H1 (cell line): Measurements from ENCODE around the gene AGBL5. TPM values are rescaled to one million over a fixed set of nuclear protein-coding genes. Genes with fewer than 3 reads are reported as not detected.

ENCODE experiments used
- CTCF ChIA-PET: fragments of 300-600 bp; sonication (Branson Sonifier 250); formaldehyde crosslinking; loops from one replicate; lab custom pipeline; 2021; ENCODE audit not compliant: partially characterized antibody; lab: Charles Lee
- POLR2A ChIA-PET: fragments of 300-600 bp; sonication (Branson Sonifier 250); formaldehyde crosslinking; loops from one replicate; lab custom pipeline; 2021; ENCODE audit warnings: inconsistent platforms; ENCODE audit not compliant: partially characterized antibody; lab: Charles Lee
- DNase-seq, 2 experiments: peaks; one replicate each; pipeline versions ENCODE4 v3.0.0 to v3.0.0-alpha.2; 2010 to 2022; ENCODE audit warnings: low spot score in 2 of 2, low read depth in 1 of 2, mixed read lengths in 1 of 2
- FAIRE-seq: peaks from 2 replicates; lab custom pipeline; 2011; peaks lifted over from hg19 to GRCh38; lab: Jason Lieb, UNC
- H2AFZ ChIP-seq: 2 replicates; pipeline ENCODE4 v1.8.1; 2012; ENCODE audit warnings: low read length, inconsistent platforms
- H2AK5ac ChIP-seq: 2 replicates; pipeline ENCODE4 v1.6.1; 2013; ENCODE audit warnings: low read depth, low read length
- H2BK120ac ChIP-seq: replicated peaks from 2 replicates; pipeline ENCODE3; 2013; ENCODE audit warnings: low read depth, low read length, inconsistent platforms
- H2BK12ac ChIP-seq: 2 replicates; pipeline ENCODE4 v1.6.1; 2013; ENCODE audit warnings: low read depth, low read length
- H2BK15ac ChIP-seq: 2 replicates; pipeline ENCODE4 v1.6.1; 2013; ENCODE audit warnings: low read length
- H2BK20ac ChIP-seq: 2 replicates; pipeline ENCODE4 v1.6.1; 2013; ENCODE audit warnings: low read length
- H2BK5ac ChIP-seq: 2 replicates; pipeline ENCODE4 v1.6.1; 2013; ENCODE audit warnings: low read depth, low read length
- H3K14ac ChIP-seq: 2 replicates; pipeline ENCODE4 v1.6.1; 2013; ENCODE audit warnings: inconsistent platforms; ENCODE audit not compliant: insufficient read length
- H3K18ac ChIP-seq: 2 replicates; pipeline ENCODE4 v1.6.1; 2013; ENCODE audit warnings: low read length; ENCODE audit errors: extremely low read depth
- H3K23ac ChIP-seq: 2 replicates; pipeline ENCODE4 v1.6.1; 2013; ENCODE audit warnings: inconsistent platforms; ENCODE audit not compliant: insufficient read length
- H3K23me2 ChIP-seq: 2 replicates; pipeline ENCODE4 v1.6.1; 2013; ENCODE audit warnings: low read depth, low read length
- H3K27ac ChIP-seq: 2 replicates; pipeline ENCODE4 v1.6.1; 2011; ENCODE audit warnings: low read depth, low read length, inconsistent platforms
- H3K27me3 ChIP-seq, 4 experiments: replicated peaks in 1 of 4; 1 replicate in 1 of 4; 2 replicates in 3 of 4; pipeline versions ENCODE4 v1.6.1 to v1.8.1; 2011 to 2013; ENCODE audit warnings: low read length in 3 of 4, mild to moderate bottlenecking in 3 of 4, inconsistent platforms in 2 of 4, mixed read lengths in 2 of 4, moderate library complexity in 1 of 4; ENCODE audit not compliant: control insufficient read depth in 3 of 4, insufficient read depth in 3 of 4; ENCODE audit errors: extremely low read depth in 1 of 4
- H3K36me3 ChIP-seq, 4 experiments: 2 replicates each; pipeline versions ENCODE4 v1.6.1 to v1.8.1; 2011 to 2013; ENCODE audit warnings: mild to moderate bottlenecking in 4 of 4, low read length in 3 of 4, moderate library complexity in 2 of 4, control low read depth in 1 of 4, inconsistent platforms in 1 of 4; ENCODE audit not compliant: insufficient read depth in 4 of 4, control insufficient read depth in 2 of 4
- H3K4ac ChIP-seq: replicated peaks from 2 replicates; pipeline ENCODE3; 2013; ENCODE audit warnings: low read length, low read depth, mixed read lengths, inconsistent platforms; ENCODE audit not compliant: insufficient read length
- H3K4me1 ChIP-seq, 4 experiments: replicated peaks in 1 of 4; 1 replicate in 1 of 4; 2 replicates in 3 of 4; pipeline versions ENCODE4 v1.6.1 to v1.8.1; 2011 to 2013; ENCODE audit warnings: low read length in 3 of 4, inconsistent platforms in 2 of 4, mixed read lengths in 1 of 4; ENCODE audit not compliant: insufficient read depth in 4 of 4, control insufficient read depth in 3 of 4
- H3K4me2 ChIP-seq, 2 experiments: 2 replicates each; pipeline versions ENCODE4 v1.6.1 to v1.8.1; 2011 to 2013; ENCODE audit warnings: low read depth in 2 of 2, low read length in 2 of 2, control low read depth in 1 of 2, inconsistent platforms in 1 of 2, mild to moderate bottlenecking in 1 of 2; ENCODE audit not compliant: insufficient read depth in 1 of 2
- H3K4me3 ChIP-seq, 4 experiments: fragments of 200-600, 300-600 bp in 1 of 4; sonication (generic), shearing (Covaris generic), sonication (Bioruptor Twin) in 1 of 4; 2 replicates each; pipeline versions ENCODE4 v1.5.1 to v1.8.1; 2011 to 2016; ENCODE audit warnings: low read length in 4 of 4, low read depth in 3 of 4, control low read depth in 2 of 4, inconsistent platforms in 2 of 4, mild to moderate bottlenecking in 2 of 4, mixed read lengths in 1 of 4, moderate library complexity in 1 of 4; ENCODE audit not compliant: insufficient read depth in 2 of 4; ENCODE audit errors: extremely low read depth in 1 of 4
- H3K56ac ChIP-seq: replicated peaks from 2 replicates; pipeline ENCODE3; 2013; ENCODE audit warnings: low read depth, mild to moderate bottlenecking, mixed read lengths, low read length, inconsistent platforms; ENCODE audit not compliant: insufficient read length
- H3K79me1 ChIP-seq: 2 replicates; pipeline ENCODE4 v1.6.1; 2013; ENCODE audit warnings: low read depth, low read length, control low read depth
- H3K79me2 ChIP-seq, 2 experiments: 2 replicates each; pipeline versions ENCODE4 v1.6.1 to v1.8.1; 2012 to 2013; ENCODE audit warnings: low read length in 2 of 2, mild to moderate bottlenecking in 2 of 2, inconsistent platforms in 1 of 2; ENCODE audit not compliant: insufficient read depth in 2 of 2, control insufficient read depth in 1 of 2
- H3K9ac ChIP-seq, 4 experiments: replicated peaks in 1 of 4; 1 replicate in 1 of 4; 2 replicates in 3 of 4; pipeline versions ENCODE4 v1.6.1 to v1.8.1; 2011 to 2013; ENCODE audit warnings: low read depth in 3 of 4, low read length in 3 of 4, control low read depth in 2 of 4, mild to moderate bottlenecking in 2 of 4, moderate library complexity in 2 of 4, inconsistent platforms in 1 of 4; ENCODE audit errors: extremely low read depth in 1 of 4
- H3K9me3 ChIP-seq, 2 experiments: 2 replicates each; pipeline versions ENCODE4 v1.6.1 to v1.8.1; 2012 to 2013; ENCODE audit warnings: mild to moderate bottlenecking in 2 of 2, moderate library complexity in 2 of 2, control low read depth in 1 of 2, inconsistent platforms in 1 of 2, low read depth in 1 of 2, low read length in 1 of 2, mixed read lengths in 1 of 2; ENCODE audit not compliant: insufficient read depth in 2 of 2
- H4K20me1 ChIP-seq, 2 experiments: replicated peaks in 1 of 2; 2 replicates each; pipeline versions ENCODE3 to v1.8.1; 2011 to 2013; ENCODE audit warnings: inconsistent platforms in 2 of 2, low read length in 2 of 2, mild to moderate bottlenecking in 1 of 2; ENCODE audit not compliant: insufficient read depth in 2 of 2, control insufficient read depth in 1 of 2
- H4K5ac ChIP-seq: 2 replicates; pipeline ENCODE4 v1.6.1; 2013; ENCODE audit warnings: low read length, low read depth, mixed read lengths, inconsistent platforms; ENCODE audit not compliant: insufficient read length
- H4K8ac ChIP-seq: 2 replicates; pipeline ENCODE4 v1.8.0; 2013; ENCODE audit warnings: mild to moderate bottlenecking, moderate library complexity, low read length, inconsistent platforms; ENCODE audit not compliant: insufficient read depth; ENCODE audit errors: extremely low read depth
- H4K91ac ChIP-seq: replicated peaks from 2 replicates; pipeline ENCODE3; 2013; ENCODE audit warnings: low read length, mixed read lengths, inconsistent platforms; ENCODE audit not compliant: insufficient read length
- CHD1 ChIP-seq: IDR thresholded peaks from 2 replicates; pipeline ENCODE4 v1.6.1; 2012; ENCODE audit warnings: low read depth, low read length, improper control_type of control experiment
- CREB1 ChIP-seq: IDR thresholded peaks from 2 replicates; pipeline ENCODE4 v1.6.1; 2012; ENCODE audit warnings: inconsistent platforms
- HDAC2 ChIP-seq, 2 experiments: fragments of 300-600 bp in 1 of 2; sonication (generic) in 1 of 2; IDR thresholded peaks; 2 replicates each; pipeline ENCODE4 v1.6.1; 2011 to 2012; ENCODE audit warnings: low read depth in 2 of 2, low read length in 2 of 2, mild to moderate bottlenecking in 2 of 2, moderate library complexity in 2 of 2, borderline replicate concordance in 1 of 2, inconsistent platforms in 1 of 2
- RNF2 ChIP-seq: fragments of 200-900, 300-1000 bp; sonication (generic); IDR thresholded peaks from 2 replicates; pipeline ENCODE4 v1.7.1; 2016; ENCODE audit warnings: borderline replicate concordance, low read depth, mild to moderate bottlenecking, antibody characterized with exemption, low read length; ENCODE audit not compliant: poor library complexity, severe bottlenecking; ENCODE audit errors: missing control alignments
- RXRA ChIP-seq: IDR thresholded peaks from 2 replicates; pipeline ENCODE4 v1.6.1; 2011; ENCODE audit warnings: low read depth, mild to moderate bottlenecking, low read length, moderate library complexity; ENCODE audit not compliant: insufficient read depth
- YY1 ChIP-seq: IDR thresholded peaks from 2 replicates; pipeline ENCODE4 v1.6.1; 2011; ENCODE audit warnings: low read depth, mild to moderate bottlenecking, low read length
- WGBS, 2 experiments: shearing (Covaris generic) in 1 of 2; methylation state at CpG; one replicate each; pipeline versions ENCODE4 v1.1.6 to v1.1.7; 2013 to 2015; ENCODE audit warnings: low lambda C conversion rate in 2 of 2, mixed read lengths in 2 of 2, inconsistent platforms in 1 of 2, low coverage in 1 of 2, missing lambda C conversion rate in 1 of 2; ENCODE audit not compliant: insufficient replicate concordance in 2 of 2, insufficient coverage in 1 of 2, insufficient read length in 1 of 2; ENCODE audit errors: extremely low coverage in 1 of 2, missing lambda C conversion rate in 1 of 2; 5-methylcytosine and 5-hydroxymethylcytosine counted together
- polyA plus RNA-seq, 7 experiments: library from polyadenylated mRNA; depleted of rRNA in 3 of 7; stranded (reverse) in 5 of 7; unstranded in 2 of 7; fragments of >200 nt in 5 of 7; fragments of 200-250 nt in 2 of 7; gene quantifications; 1 replicate in 5 of 7; 2 replicates in 1 of 7; 4 replicates in 1 of 7; pipeline versions ENCODE4 v1.2.1 to v1.2.3, GENCODE V29; 2011 to 2013; ENCODE audit warnings: missing spikeins in 2 of 7, mixed read lengths in 2 of 7
- total RNA-seq: library from RNA; stranded (reverse); fragmentation: NEBNext Ultra II Directional; extraction: Animal tissue kit (Norgen Biotek cat#: 25700); gene quantifications from 2 replicates; pipeline ENCODE4 v1.2.1, GENCODE V29; 2021

Gene AGBL5
- total and polyA plus RNA-seq, 2 of the 8 experiments (the other 6 are each of a cell fraction or from before 2014, with no cell fraction given) = 45.4 to 62.0 TPM

- DNase-seq = no peak
- Histone ChIP-seq H3K18ac (no peak overlapping the region), H3K23ac (no peak overlapping the region), H3K9ac (no peak overlapping the region)
- TF ChIP-seq CREB1 (no peak), RXRA (no peak), YY1 (no peak), RNF2 (no peak), HDAC2 (IDR thresholded peaks at IDR 0.05; ENCODE audit: borderline replicate concordance in 1 of 2, low read depth in 2 of 2, low read length in 2 of 2) (no peak), CHD1 (no peak)
- TF ChIP-seq, all 59 proteins: peak for 0
- Histone ChIP-seq H2BK20ac (no peak overlapping the region), H3K9me3 (no peaks in the 10 kb centered on the region), H4K91ac (no peak overlapping the region), H3K79me1 (no peaks in the 10 kb centered on the region; the same call in 1 of the 2 replicates), H3K27me3 (no peaks in the 10 kb centered on the region), H2BK15ac (no peak overlapping the region), H4K20me1 (peaks cover 1 to 6% of the 10 kb centered on the region in 2 experiments), H3K36me3 (no peaks in the 10 kb centered on the region), H2BK12ac (no peak overlapping the region), H2AK5ac (no peak overlapping the region), H3K23me2 (no peaks in the 10 kb centered on the region), H3K27ac (no peak overlapping the region), H3K4me2 (no peak overlapping the region), H2BK120ac (no peak overlapping the region), H3K4me1 (peaks cover 0 to 2% (median under 1%) of the 10 kb centered on the region in 4 experiments; a peak in 2 of 7 replicates), H4K5ac (no peak overlapping the region), H3K14ac (no peak overlapping the region), H2AFZ (no peak overlapping the region), H3K4me3 (no peak overlapping the region), H2BK5ac (no peak overlapping the region), H3K79me2 (no peaks in the 10 kb centered on the region), H3K4ac (no peak overlapping the region), H3K56ac (no peak overlapping the region), H4K8ac (no peak overlapping the region)
- ChIA-PET CTCF (interaction anchor here (0.6 to 16.5 kb wide), 11 partner anchors 9 to 277 kb away, joined by 3 to 160 read pairs (median 3); partner anchors contain the start of gene AGBL5), POLR2A (interaction anchor here (1.4 to 1.5 kb wide), 2 partner anchors 20 to 129 kb away, joined by 3 to 4 read pairs; no protein-coding TSS in a partner anchor)
- WGBS, 2 experiments = 83% methylated on average over 10 of the region's 10 CpGs; no CpG with 5 or more reads in 1 of the 2 experiments
- no peak for FAIRE-seq
Observed at GRCh38 chr2:27092696-27093429, 41.4 kb downstream of the AGBL5 start.
